Measurements from ENCODE around the gene GRIK2.

GRIK2 gene

DNA sequence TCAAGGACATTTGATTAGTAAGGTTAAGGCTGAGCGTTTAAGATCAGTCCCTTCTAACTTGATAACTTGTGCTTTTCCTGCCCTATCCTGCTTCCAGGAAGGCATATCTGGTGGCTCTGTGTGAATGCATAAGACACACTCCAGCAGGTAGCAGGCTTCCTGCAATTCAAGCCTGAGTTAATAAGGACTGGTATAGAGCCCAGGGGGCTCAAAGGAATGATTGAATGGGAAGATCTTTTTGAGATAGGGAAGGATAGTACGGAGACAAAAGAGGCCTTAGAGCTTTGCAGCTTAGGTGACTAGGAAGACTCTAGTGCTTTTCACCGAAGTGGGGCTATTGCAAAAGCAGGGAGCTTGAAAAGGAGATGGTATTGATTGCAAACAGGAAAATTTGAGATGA lies 307.1 kb downstream of the GRIK2 start:
- no peak for TF ChIP-seq ZFX (IDR thresholded peaks at IDR 0.05; ENCODE audit: borderline replicate concordance)
- TF ChIP-seq, protein P1, sequence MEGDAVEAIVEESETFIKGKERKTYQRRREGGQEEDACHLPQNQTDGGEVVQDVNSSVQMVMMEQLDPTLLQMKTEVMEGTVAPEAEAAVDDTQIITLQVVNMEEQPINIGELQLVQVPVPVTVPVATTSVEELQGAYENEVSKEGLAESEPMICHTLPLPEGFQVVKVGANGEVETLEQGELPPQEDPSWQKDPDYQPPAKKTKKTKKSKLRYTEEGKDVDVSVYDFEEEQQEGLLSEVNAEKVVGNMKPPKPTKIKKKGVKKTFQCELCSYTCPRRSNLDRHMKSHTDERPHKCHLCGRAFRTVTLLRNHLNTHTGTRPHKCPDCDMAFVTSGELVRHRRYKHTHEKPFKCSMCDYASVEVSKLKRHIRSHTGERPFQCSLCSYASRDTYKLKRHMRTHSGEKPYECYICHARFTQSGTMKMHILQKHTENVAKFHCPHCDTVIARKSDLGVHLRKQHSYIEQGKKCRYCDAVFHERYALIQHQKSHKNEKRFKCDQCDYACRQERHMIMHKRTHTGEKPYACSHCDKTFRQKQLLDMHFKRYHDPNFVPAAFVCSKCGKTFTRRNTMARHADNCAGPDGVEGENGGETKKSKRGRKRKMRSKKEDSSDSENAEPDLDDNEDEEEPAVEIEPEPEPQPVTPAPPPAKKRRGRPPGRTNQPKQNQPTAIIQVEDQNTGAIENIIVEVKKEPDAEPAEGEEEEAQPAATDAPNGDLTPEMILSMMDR (IDR thresholded peaks at IDR 0.05): no peak

DNA sequence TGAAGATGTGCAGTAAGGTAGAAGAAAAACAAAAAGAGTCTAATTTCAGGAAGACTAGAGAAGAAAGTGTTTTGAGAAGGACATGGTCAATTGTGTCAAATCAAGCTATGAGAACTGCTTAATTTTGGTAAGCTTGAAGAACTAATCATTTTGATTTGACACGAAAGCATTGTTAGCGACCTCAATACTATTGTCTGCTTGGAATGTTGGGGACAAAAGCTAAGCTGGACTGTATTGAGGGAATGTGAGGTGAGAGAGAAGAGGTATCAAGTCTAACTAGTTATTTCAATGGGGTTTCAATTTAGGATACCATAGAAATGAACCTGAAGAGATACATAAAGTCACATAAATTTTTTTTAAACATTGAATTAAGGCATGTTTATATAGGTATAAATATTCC lies 309.8 kb downstream of the GRIK2 start:
- H3K27ac ChIP-seq: no peak overlapping the region
- no peak for TF ChIP-seq ZFX (IDR thresholded peaks at IDR 0.05; ENCODE audit: borderline replicate concordance)
- TF ChIP-seq, protein P1 (IDR thresholded peaks at IDR 0.05): no peak

More for the DNA sequence above, 307.1 kb downstream of the GRIK2 start:
- H3K27ac ChIP-seq: no peak overlapping the region

DNA sequence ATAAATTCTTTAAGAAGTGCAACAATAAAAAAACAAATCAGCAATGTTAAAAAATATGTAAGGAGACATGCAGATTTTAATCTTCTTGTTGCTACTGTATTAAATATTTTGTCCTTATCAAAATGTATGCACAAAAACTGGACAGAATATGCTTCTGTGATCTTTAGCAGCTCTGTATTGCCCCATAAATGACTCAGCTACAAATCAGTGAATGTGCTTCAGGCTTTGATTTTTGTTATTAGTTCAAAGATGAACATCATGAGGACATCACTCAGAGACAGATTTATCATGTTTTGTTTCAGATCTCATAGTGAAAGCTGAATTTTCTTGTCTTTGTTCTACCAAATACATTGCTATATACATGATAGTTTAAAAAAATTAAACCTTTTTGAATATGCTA lies 312.4 kb downstream of the GRIK2 start:
- TF ChIP-seq, protein P1 (IDR thresholded peaks at IDR 0.05): no peak
- no peak for TF ChIP-seq ZFX (IDR thresholded peaks at IDR 0.05; ENCODE audit: borderline replicate concordance)
- H3K27ac ChIP-seq: no peak overlapping the region

DNA sequence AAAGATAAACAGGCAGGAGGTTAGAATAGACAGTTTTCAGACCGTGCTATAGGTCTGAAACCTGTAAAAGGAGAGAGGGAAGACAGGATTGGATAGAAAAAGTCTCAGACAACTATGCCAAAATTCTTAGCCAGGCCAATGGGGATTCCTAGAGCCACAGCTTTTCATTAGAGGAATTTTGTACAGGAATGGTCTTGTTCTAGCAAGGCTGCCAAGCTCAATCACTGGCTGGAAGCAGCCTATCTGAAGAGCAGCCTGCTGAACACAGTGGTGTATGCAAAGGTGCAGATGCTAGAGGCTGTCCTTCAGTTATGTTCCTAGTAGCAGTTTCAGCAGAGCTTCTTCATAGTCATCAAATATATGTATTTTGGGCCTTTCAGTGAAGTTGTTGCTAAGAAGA lies 313.1 kb downstream of the GRIK2 start:
- no peak for TF ChIP-seq ZFX (IDR thresholded peaks at IDR 0.05; ENCODE audit: borderline replicate concordance)
- TF ChIP-seq, protein P1 (IDR thresholded peaks at IDR 0.05): no peak
- H3K27ac ChIP-seq: no peak overlapping the region

DNA sequence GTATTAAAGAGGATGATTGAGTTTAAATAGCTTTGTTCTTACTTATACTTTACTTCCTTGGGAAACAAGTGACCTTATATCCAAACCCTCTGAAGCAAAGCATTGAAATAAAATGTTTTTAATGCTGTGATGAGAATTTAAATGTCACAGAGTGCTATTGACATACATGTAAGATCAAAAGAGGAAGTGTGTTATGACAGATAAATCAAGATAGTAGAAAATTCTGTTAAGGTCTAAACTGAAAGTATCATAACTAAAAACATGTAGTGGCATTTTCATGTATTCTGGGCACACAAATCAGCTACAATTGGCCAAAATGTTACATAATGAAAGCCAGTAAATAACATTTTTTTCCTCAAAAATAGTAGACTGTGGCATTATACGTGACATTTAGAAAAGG lies 318.0 kb downstream of the GRIK2 start:
- TF ChIP-seq, protein P1 (IDR thresholded peaks at IDR 0.05): no peak
- no peak for TF ChIP-seq ZFX (IDR thresholded peaks at IDR 0.05; ENCODE audit: borderline replicate concordance)
- H3K27ac ChIP-seq: no peak overlapping the region

DNA sequence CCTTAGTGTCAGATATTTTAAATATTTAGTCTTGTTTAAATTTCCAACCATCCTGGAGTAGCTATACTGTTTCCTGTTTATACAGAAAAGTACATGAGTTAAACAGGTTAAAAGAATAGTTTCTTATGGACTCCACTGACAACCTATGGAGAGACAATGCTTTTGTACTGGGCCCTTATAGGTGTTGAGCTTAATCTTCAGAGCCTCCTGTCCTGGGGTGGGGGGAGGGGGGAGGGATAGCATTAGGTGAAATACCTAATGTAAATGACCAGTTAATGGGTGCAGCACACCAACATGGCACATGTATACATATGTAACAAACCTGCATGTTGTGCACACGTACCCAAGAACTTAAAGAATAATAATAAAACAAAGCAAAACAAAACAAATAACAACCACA lies 322.9 kb downstream of the GRIK2 start:
- TF ChIP-seq, protein P1 (IDR thresholded peaks at IDR 0.05): no peak
- no peak for TF ChIP-seq ZFX (IDR thresholded peaks at IDR 0.05; ENCODE audit: borderline replicate concordance)
- no peak overlapping the region for H3K27ac ChIP-seq

DNA sequence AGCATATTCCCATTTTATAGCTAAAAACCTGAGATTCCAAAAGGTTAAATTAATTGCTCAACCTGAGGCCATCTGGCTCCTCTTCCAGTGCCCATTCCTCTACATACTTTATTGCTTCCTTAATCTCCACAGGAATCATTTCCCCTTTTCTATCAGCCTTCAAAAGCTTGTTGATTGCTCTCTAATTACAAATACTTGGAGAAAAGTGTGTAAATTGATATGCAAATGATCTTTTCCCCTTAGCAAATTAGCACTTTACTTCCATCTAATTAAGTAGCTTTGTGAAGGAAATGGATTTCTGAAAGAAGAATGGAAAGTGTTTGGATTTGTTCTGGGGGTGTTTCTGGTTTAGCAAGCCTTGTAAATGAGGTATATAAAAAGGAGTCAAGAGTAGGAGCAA lies 323.3 kb downstream of the GRIK2 start:
- H3K27ac ChIP-seq: no peak overlapping the region
- no peak for TF ChIP-seq ZFX (IDR thresholded peaks at IDR 0.05; ENCODE audit: borderline replicate concordance)
- TF ChIP-seq, protein P1 (IDR thresholded peaks at IDR 0.05): no peak
